Pulmonary artery endothelial cell (primary cell): ENCODE data around the gene GSTA3. TPM values are rescaled to one million over a fixed set of nuclear protein-coding genes. Genes with fewer than 3 reads are reported as not detected.
"Not testable (repeated sequence)": the region's sequence is repeated elsewhere in the genome, so short reads cannot be mapped to it uniquely, and the experiment has no call there.

Experiments
- DNase-seq: peaks from one replicate; pipeline ENCODE4 v3.0.0-alpha.2; 2011; ENCODE audit warnings: low read depth, low spot score
- total RNA-seq: library from RNA; depleted of rRNA; stranded (reverse); fragments of >200 nt; gene quantifications from 2 replicates; pipeline ENCODE4 v1.2.3, GENCODE V29; 2014

The GSTA3 gene
- total RNA-seq, 1 donor from 2014 or later: not detected

- DNase-seq: no peak
Measured at GRCh38 chr6:52914516-52914915, 5.0 kb upstream of the GSTA3 start.

- no peak for DNase-seq
Measured at GRCh38 chr6:52910091-52910490, 593 bp upstream of the GSTA3 start.

- no peak for DNase-seq
Measured at GRCh38 chr6:52909131-52909530, 367 bp downstream of the GSTA3 start.

- no peak for DNase-seq
Measured at GRCh38 chr6:52908526-52908925, 972 bp downstream of the GSTA3 start.

GRCh38 chr6:52904562-52905279 is 4.8 kb downstream of the GSTA3 start:
- no peak for DNase-seq

- no peak for DNase-seq
Measured at GRCh38 chr6:52900536-52900935, 9.0 kb downstream of the GSTA3 start.

- not testable (repeated sequence) for DNase-seq
Measured at GRCh38 chr6:52895790-52896189, 13.7 kb downstream of the GSTA3 start.

GRCh38 chr6:52894285-52894684 is 15.2 kb downstream of the GSTA3 start:
- DNase-seq: no peak

- DNase-seq: no peak
Measured at GRCh38 chr6:52893803-52894202, 15.7 kb downstream of the GSTA3 start.

GRCh38 chr6:52893221-52893620 is 16.3 kb downstream of the GSTA3 start:
- DNase-seq: no peak

- DNase-seq: no peak
Measured at GRCh38 chr6:52890018-52890417, 19.5 kb downstream of the GSTA3 start.

GRCh38 chr6:52887910-52888524 is 21.5 kb downstream of the GSTA3 start:
- no peak for DNase-seq

- peak; percentile 11 for DNase-seq
Measured at GRCh38 chr6:52881996-52882841, 27.3 kb downstream of the GSTA3 start.

- DNase-seq: no peak
Measured at GRCh38 chr6:52881662-52881995, 27.9 kb downstream of the GSTA3 start.

GRCh38 chr6:52877786-52878185 is 31.7 kb downstream of the GSTA3 start:
- DNase-seq: no peak

- DNase-seq: no peak
Measured at GRCh38 chr6:52877168-52877567, 32.3 kb downstream of the GSTA3 start.

GRCh38 chr6:52876056-52876787 is 33.3 kb downstream of the GSTA3 start:
- DNase-seq: no peak

GRCh38 chr6:52872031-52872430 is 37.5 kb downstream of the GSTA3 start:
- no peak for DNase-seq

GRCh38 chr6:52871621-52872020 is 37.9 kb downstream of the GSTA3 start:
- DNase-seq: no peak

GRCh38 chr6:52870335-52871091 is 39.0 kb downstream of the GSTA3 start:
- not testable (repeated sequence) for DNase-seq

- not testable (repeated sequence) for DNase-seq
Measured at GRCh38 chr6:52868899-52869298, 40.6 kb downstream of the GSTA3 start.
